GM04503 (cell line): ENCODE measurements around the gene ABL2.
"Not testable (repeated sequence)": the region's sequence is repeated elsewhere in the genome, so short reads cannot be mapped to it uniquely, and the experiment has no call there.

Experiments used
- DNase-seq: peaks from one replicate; pipeline ENCODE4 v3.0.0-alpha.2; 2012; ENCODE audit warnings: low read depth

ABL2 gene

DNA sequence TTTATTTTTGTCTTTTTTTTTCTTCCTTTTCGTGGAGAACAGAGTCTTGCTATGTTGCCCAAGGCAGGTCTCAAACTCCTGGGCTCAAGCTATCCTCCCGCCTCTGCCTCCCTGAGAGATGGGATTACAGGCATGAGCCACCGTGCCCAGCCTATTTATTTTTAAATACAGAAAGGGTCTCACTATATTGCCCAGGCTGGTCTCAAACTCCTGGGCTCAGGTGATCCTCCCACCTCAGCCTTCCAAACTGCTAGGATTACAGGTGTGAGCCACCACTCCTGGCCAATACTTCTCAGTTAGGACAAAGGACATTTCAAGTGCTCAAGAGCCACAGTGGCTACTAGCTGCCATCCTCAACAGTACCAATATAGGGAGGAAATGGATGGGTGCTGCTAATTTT is 16.2 kb downstream of the ABL2 start:
- not testable (repeated sequence) for DNase-seq

DNA sequence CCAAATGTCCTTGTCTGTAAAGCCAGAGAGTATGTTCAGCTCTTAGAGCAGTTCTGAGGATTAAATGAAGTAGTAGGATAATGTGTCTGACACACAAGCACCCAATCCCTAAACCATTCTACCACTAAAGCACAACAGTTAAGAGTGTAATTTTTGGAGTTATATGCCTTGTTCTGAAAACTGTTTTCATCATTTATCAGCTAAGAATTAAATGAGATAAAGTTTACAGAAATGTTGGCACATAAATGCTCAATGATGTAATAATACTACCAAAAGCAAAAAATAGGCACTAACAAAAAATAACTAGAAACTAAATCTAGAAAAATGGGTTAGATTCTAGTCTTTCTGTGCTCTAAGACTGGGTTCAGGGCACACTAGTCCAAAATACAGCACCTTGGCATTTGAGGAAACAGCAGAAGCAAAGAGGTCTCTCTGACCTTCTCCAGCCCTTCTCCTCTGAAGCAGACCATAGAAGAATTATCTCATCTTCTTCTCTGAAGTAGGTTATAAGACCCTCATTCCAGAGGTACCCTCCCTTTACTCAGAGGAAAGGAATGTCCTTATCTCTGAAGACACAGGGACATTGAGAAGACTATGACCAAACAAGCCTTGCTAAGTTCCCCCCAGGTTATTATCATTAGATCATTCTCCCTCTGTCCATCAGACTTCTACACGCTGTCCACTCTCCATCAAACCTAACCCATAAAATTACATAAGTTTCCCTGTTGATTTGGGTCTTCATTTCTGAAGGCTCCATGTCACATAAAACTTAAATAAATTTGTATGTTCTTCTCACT is 20.6 kb downstream of the ABL2 start:
- DNase-seq, result no peak

GRCh38 chr1:179206812-179207211 is 22.7 kb downstream of the ABL2 start:
- no peak for DNase-seq

DNA sequence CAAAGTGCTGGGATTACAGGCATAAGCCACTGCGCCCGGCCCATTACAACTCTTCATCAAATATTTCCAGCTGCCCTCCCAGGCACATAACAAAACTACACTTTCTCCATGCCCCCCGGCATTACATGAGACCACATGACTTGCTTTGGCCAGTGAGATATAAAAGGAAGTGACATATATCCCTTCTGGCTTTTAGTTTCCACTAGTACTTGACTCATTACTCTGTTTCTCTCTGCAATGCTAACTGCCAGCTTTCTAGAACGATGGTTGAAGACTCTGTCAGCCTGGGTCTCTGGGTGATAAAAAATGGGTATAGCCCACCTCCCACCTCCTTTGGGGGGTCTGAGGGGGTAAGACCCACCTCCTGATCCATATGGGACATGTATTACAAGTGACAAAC is 24.2 kb downstream of the ABL2 start:
- DNase-seq, result no peak

- no peak for DNase-seq
Observed at GRCh38 chr1:179202161-179202560, 27.3 kb downstream of the ABL2 start.

DNA sequence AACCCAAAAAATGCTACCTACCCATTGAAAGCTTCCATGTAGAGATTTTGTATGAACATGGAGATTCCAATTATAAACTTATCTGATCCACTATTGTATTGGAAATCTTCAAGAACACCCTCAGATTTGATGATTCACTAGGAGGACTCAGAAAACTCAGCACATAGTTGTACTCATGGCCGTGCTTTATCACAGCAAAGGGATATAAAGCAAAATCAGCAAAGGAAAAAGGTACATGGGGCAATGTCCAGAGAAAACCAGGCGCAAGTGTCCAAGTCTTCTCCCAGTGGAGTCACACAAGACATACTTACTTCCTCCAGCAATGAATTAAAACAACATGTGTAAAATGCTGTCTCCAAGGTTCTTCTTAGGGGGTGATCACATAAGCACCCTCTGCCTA is 28.9 kb downstream of the ABL2 start:
- no peak for DNase-seq

DNA sequence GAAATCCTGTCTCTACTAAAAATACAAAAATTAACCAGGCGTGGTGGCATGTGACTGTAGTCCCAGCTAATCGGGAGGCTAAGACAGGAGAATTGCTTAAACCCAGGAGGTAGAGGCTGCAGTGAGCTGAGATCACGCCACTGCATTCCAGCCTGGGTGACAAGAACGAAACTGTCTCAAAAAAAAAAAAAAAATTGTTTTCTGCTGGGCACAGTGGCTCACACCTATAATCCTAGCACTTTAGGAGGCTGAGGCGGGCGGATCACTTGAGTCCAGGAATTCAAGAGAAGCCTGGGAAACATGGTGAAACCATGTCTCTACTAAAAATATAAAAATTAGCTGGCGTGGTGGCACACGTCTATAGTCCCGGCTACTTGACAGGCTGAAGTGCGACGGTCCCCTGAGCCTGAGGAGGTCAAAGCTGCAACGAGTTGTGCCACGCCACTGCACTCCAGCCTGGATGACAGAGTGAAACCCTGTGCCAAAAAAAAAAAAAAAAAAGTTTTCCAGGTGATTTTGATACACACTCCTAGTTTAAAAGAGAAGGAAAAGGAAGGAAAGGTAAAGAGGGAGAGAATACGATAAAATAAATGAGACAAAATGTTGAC is 31.7 kb downstream of the ABL2 start:
- no peak for DNase-seq

- not testable (repeated sequence) for DNase-seq
Observed at GRCh38 chr1:179195857-179196256, 33.6 kb downstream of the ABL2 start.

- DNase-seq, result no peak
Observed at GRCh38 chr1:179195376-179195775, 34.1 kb downstream of the ABL2 start.

GRCh38 chr1:179194068-179194537 is 35.4 kb downstream of the ABL2 start:
- DNase-seq, result no peak

GRCh38 chr1:179190861-179191260 is 38.6 kb downstream of the ABL2 start:
- DNase-seq, result no peak

DNA sequence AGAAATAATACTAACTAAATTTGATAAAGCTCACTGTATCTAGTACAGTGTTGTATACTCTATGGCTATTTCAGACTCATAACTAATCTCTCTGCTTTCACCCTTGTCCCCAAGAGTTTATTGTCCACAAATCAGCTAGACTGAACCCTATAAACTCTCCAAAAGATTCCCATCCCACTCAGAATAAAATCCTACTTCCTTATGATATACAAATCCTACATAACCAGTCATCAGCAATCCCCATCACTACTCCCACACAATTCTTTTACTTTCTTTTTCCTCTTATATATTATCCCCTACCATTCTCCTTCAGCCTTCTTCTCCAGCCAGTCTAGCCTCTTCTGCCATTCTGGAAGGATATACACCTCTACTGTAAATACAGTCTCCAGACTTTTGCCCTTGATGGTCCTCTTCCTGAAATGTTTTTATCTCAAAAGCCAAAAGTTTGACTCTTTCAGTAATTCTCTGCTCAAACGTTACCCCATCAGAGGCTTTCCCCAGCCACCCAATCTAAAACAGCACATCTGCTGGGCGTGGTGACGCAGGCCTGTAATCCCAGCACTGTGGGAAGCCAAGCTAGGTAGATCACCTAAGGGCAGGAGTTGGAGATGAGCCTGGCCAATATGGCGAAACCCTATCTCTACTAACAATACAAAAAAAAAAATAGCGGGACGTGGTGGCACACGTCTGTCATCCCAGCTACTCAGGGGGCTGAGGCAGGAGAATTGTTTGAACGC is 41.6 kb downstream of the ABL2 start:
- DNase-seq, result no peak

DNA sequence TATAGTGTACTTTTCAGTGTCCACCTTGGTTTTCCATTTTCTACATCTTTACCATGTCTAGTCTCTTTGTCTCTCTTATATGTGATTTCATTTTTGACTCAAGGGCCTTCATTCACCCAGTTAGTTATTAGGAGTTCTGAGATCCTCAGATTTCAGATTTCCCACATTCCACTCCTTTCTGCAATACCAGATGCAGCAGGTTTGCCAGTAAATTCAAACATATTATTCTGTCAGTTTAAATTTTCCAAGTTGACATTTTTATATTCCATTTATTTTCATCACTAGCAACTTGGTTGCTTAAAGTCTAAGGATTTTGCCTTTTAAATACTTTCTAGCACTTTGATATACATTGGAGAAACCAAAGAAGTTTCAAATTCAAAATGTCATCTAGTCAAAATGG is 42.4 kb downstream of the ABL2 start:
- DNase-seq, result peak; percentile 37

DNA sequence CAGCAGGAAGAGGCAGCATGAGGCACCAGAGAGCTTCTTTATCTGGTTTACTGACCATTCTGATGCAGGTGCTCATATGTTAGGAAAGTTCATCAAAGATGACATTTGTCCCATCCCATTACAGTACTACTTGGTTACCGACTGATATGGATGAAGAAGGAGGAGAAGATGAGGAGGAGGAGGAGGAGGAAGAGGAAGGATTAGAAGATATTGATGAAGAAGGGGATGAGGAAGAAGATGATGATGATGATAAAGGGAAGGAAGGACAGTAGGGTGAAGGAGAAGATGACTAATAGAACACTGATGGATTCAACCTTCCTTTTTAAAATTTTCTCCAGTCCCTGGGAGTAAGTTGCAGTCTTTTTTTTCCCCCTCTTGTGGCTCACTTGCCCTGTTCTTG is 45.1 kb downstream of the ABL2 start:
- no peak for DNase-seq

DNA sequence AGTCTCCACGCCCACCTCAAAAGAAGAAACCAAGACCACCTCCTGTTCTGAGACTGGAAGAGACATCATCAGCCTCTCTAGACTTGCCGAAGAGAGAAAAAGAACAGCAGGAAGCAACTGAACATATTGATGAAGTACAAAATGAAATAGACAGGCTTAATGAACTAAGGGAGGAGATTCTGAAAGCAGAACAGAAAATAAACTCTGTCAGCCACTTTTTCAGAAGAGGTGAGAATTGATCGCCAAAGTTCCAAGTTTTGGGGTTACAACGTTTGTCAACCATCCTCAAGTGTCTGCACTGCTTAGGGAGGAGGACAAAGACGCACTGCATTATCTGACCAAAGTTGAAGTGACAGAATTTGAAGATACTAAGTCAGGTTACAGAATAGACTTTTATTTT is 45.6 kb downstream of the ABL2 start:
- no peak for DNase-seq

- DNase-seq, result peak; percentile 57
Observed at GRCh38 chr1:179178950-179179349, 50.5 kb downstream of the ABL2 start.

DNA sequence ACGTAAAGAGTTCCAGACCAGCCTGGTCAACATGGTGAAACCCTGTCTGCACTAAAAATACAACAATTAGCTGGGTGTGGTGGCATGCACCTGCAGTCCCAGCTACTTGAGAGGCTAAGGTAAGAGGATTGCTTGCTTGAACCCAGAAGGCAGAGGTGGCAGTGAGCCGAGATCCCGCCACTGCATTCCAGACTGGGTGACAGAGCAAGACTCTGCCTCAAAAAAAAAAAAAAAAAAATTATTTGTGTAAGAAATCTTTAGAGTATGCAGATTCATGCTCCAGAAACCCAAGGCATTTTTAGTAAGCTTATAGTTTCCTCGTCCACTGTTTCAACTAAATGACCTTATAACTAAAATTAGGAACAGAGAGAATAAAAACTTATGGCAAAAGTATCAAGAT is 51.3 kb downstream of the ABL2 start:
- no peak for DNase-seq

GRCh38 chr1:179177615-179178014 is 51.9 kb downstream of the ABL2 start:
- no peak for DNase-seq

DNA sequence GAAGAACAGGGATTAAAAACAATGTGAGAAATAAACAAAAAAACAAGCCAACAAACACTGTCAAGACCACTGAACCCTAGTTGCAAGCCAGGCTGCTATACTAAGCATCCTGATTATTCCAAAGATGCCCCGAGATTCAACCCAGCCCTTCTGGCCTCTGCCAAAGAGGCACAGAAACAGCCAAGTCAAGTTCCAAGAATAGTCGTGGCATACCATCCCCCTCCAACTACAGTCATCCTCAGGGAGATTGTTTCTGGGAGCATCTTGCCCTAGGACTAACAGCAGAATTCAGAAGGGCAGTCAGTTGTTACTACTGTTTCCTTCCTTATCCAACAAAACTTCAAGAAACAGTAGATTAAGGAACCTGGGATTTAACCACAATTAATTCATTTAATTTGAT is 52.3 kb downstream of the ABL2 start:
- peak; percentile 70 for DNase-seq

DNA sequence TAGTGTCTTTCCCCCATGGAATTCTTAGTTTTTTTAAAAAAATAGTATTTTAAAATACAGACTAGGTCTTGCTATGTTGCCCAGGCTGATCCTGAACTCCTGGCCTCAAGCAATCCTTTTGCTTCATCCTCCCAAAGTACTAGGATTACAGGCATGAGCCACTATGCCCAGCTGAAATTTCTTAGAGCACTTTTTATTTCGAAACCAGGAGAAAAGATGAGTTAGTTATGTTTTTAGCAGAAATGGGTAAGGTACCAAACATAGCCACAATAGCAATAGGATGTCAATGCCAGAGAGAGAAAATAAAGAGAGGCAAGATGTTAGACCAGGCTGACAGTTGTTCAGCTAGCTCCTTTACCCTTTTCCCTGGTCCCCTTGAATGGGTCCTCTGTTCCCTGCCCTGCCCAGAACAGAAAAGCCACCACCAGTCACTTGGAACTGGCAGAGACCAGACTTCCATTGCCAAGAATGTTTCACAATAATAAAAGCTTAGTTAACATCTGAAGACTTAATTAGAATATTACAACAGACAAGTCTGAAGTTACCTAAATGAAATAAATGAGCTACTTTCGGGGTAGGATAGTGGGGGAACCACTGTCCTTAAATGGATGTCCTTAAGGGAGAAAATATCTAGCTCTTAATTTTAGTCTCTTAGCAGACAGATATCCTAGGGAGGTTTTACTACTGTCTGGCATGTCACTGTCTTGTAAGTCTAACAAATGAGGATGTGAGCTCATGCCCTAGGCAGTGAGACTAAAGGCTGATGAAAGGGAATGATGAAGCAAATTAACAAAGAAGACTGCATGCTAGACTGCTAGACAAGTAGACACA is 54.3 kb downstream of the ABL2 start:
- DNase-seq, result peak; percentile 75

- DNase-seq, result not testable (repeated sequence)
Observed at GRCh38 chr1:179170468-179170770, 59.1 kb downstream of the ABL2 start.
